ENCODE results near the gene PRRT3. TPM values are rescaled to one million over a fixed set of nuclear protein-coding genes. Genes with fewer than 3 reads are reported as not detected.
"Not testable (repeated sequence)": the region's sequence is repeated elsewhere in the genome, so short reads cannot be mapped to it uniquely, and the experiment has no call there.

The PRRT3 gene
- total RNA-seq, 2 donors from 2014 or later = 3.2 to 9.1 TPM

- H3K4me3 Mint-ChIP-seq = peak within 1 kb of the TSS; percentile 88
- H3K4me1 Mint-ChIP-seq = peaks cover 38% of the 10 kb centered on the region
- H3K27ac Mint-ChIP-seq = peak within 1 kb of the TSS; percentile 91
- H3K36me3 Mint-ChIP-seq (ENCODE audit: low read depth) = peaks cover 2% of the 10 kb centered on the region
- no peaks in the 10 kb centered on the region for H3K9me3 Mint-ChIP-seq
- ATAC-seq (replicated peaks) = peak; percentile 75
- H3K27me3 Mint-ChIP-seq = no peaks in the 10 kb centered on the region
These were observed 49.6 kb downstream of the PRRT3 start, which contains the start of gene IL17RE for GRCh38 chr3:9902372-9903237. TSS of gene IL17RE (plus strand) at chr3:9902848. CDS start at chr3:9902933, 85 bp downstream.

GRCh38 chr3:9901967-9902366 is 50.2 kb downstream of the PRRT3 start:
- peak overlapping the region; percentile 88 for H3K4me3 Mint-ChIP-seq
- H3K36me3 Mint-ChIP-seq (ENCODE audit: low read depth) = no peaks in the 10 kb centered on the region

GRCh38 chr3:9900965-9901415 is 51.2 kb downstream of the PRRT3 start:
- H3K4me3 Mint-ChIP-seq = peak overlapping the region; percentile 88
- H3K36me3 Mint-ChIP-seq (ENCODE audit: low read depth); ATAC-seq (replicated peaks); H3K9me3 Mint-ChIP-seq; H3K27me3 Mint-ChIP-seq: not testable (repeated sequence)
- H3K27ac Mint-ChIP-seq = peak overlapping the region; percentile 91
- peaks cover 38% of the 10 kb centered on the region for H3K4me1 Mint-ChIP-seq

More at GRCh38 chr3:9901967-9902366, 50.2 kb downstream of the PRRT3 start:
- Mint-ChIP-seq H3K9me3 (no peaks in the 10 kb centered on the region), H3K27ac (peak overlapping the region; percentile 91), H3K4me1 (peaks cover 38% of the 10 kb centered on the region), H3K27me3 (no peaks in the 10 kb centered on the region)
- peak; percentile 85 for ATAC-seq (replicated peaks)

- H3K4me3 Mint-ChIP-seq = no peak overlapping the region
- ATAC-seq (replicated peaks) = no peak
- no peak overlapping the region for H3K27ac Mint-ChIP-seq
- peaks cover 44% of the 10 kb centered on the region for H3K4me1 Mint-ChIP-seq
- H3K27me3 Mint-ChIP-seq = no peaks in the 10 kb centered on the region
- peaks cover 10% of the 10 kb centered on the region for H3K36me3 Mint-ChIP-seq (ENCODE audit: low read depth)
- no peaks in the 10 kb centered on the region for H3K9me3 Mint-ChIP-seq
These were observed 52.9 kb downstream of the PRRT3 start for GRCh38 chr3:9899289-9899791.

- H3K4me3 Mint-ChIP-seq = no peak overlapping the region
- peak overlapping the region; percentile 20 for H3K27ac Mint-ChIP-seq
- no peaks in the 10 kb centered on the region for H3K9me3 Mint-ChIP-seq
These were observed 53.6 kb downstream of the PRRT3 start for GRCh38 chr3:9898467-9899241.

GRCh38 chr3:9897408-9898372 is 54.5 kb downstream of the PRRT3 start:
- H3K4me3 Mint-ChIP-seq = no peak overlapping the region
- peaks cover 26% of the 10 kb centered on the region for H3K36me3 Mint-ChIP-seq (ENCODE audit: low read depth)
- H3K9me3 Mint-ChIP-seq = no peaks in the 10 kb centered on the region
- no peaks in the 10 kb centered on the region for H3K27me3 Mint-ChIP-seq
- peaks cover 46% of the 10 kb centered on the region for H3K4me1 Mint-ChIP-seq
- H3K27ac Mint-ChIP-seq = peak overlapping the region; percentile 20
- no peak for ATAC-seq (replicated peaks)

More at GRCh38 chr3:9898467-9899241, 53.6 kb downstream of the PRRT3 start:
- H3K36me3 Mint-ChIP-seq (ENCODE audit: low read depth) = peaks cover 16% of the 10 kb centered on the region
- H3K27me3 Mint-ChIP-seq = no peaks in the 10 kb centered on the region
- H3K4me1 Mint-ChIP-seq = peaks cover 48% of the 10 kb centered on the region
- no peak for ATAC-seq (replicated peaks)

- peak overlapping the region; percentile 20 for H3K27ac Mint-ChIP-seq
These were observed 55.3 kb downstream of the PRRT3 start for GRCh38 chr3:9896755-9897407.

DNA sequence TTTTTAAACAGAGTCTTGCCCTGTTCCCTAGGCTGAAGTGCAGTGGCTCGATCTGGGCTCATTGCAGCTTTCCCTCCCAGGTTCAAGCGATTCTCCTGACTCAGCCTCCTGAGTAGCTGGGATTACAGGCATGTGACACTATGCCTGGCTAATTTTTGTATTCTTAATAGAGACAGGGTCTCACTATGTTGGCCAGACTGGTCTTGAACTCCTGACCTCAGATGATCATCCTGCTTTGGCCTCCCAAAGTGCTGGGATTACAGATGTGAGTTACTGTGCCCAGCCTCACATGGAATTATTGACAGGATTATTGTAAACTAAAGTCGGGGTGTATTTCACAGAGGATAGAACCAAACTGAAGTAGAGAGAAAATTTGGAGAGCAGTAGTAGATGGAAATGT is 56.5 kb downstream of the PRRT3 start:
- H3K27me3 Mint-ChIP-seq; H3K4me3 Mint-ChIP-seq; H3K27ac Mint-ChIP-seq; H3K9me3 Mint-ChIP-seq; ATAC-seq (replicated peaks): not testable (repeated sequence)
- H3K4me1 Mint-ChIP-seq = peaks cover 38% of the 10 kb centered on the region
- H3K36me3 Mint-ChIP-seq (ENCODE audit: low read depth) = peaks cover 45% of the 10 kb centered on the region

More at GRCh38 chr3:9896755-9897407, 55.3 kb downstream of the PRRT3 start:
- not testable (repeated sequence) for ATAC-seq (replicated peaks); H3K9me3 Mint-ChIP-seq; H3K4me3 Mint-ChIP-seq; H3K27me3 Mint-ChIP-seq
- H3K36me3 Mint-ChIP-seq (ENCODE audit: low read depth) = peaks cover 34% of the 10 kb centered on the region
- peaks cover 44% of the 10 kb centered on the region for H3K4me1 Mint-ChIP-seq

Other genes starting within 250 kb of the PRRT3 start
- under 1 TPM; 0.32 to 0.54 TPM for gene CPNE9, start 248.6 kb downstream of the PRRT3 start, total RNA-seq
- gene BRPF1, start 220.7 kb downstream of the PRRT3 start, total RNA-seq = 10 to 100 TPM; 22.7 to 31.0 TPM
- gene OGG1, start 202.5 kb downstream of the PRRT3 start, total RNA-seq = 10 to 100 TPM; 37.4 to 52.3 TPM
- gene CAMK1, start 182.5 kb downstream of the PRRT3 start, total RNA-seq = 10 to 100 TPM; 23.9 to 75.4 TPM
- 10 to 100 TPM; 77.8 to 81.9 TPM for gene TADA3, start 159.9 kb downstream of the PRRT3 start, total RNA-seq
- gene ARPC4, start 159.3 kb downstream of the PRRT3 start, total RNA-seq = 100 to 1,000 TPM; 159 to 291 TPM
- 100 to 1,000 TPM in 1 of 2 donors, 10 to 100 TPM in 1; 55.9 to 123 TPM for gene TTLL3, start 142.1 kb downstream of the PRRT3 start, total RNA-seq
- gene RPUSD3, start 108.4 kb downstream of the PRRT3 start, total RNA-seq = 10 to 100 TPM; 65.9 to 66.9 TPM
- gene CIDEC, start 72.2 kb downstream of the PRRT3 start, total RNA-seq = under 1 TPM in 1 of 2 donors, not detected in 1; 0.42 TPM
- 10 to 100 TPM; 22.8 to 32.0 TPM for gene JAGN1, start 61.8 kb downstream of the PRRT3 start, total RNA-seq
- 10 to 100 TPM in 1 of 2 donors, 1 to 10 TPM in 1; 5.9 to 20.1 TPM for gene IL17RE, start 49.6 kb downstream of the PRRT3 start, total RNA-seq
- gene IL17RC, start 35.3 kb downstream of the PRRT3 start, total RNA-seq = 1 to 10 TPM; 1.2 to 3.5 TPM
- gene CRELD1, start 18.6 kb downstream of the PRRT3 start, total RNA-seq = 10 to 100 TPM; 14.2 to 36.7 TPM
- gene EMC3, start 34.4 kb upstream of the PRRT3 start, total RNA-seq = 10 to 100 TPM; 50.3 to 59.7 TPM
- gene FANCD2, start 74.0 kb upstream of the PRRT3 start, total RNA-seq = 10 to 100 TPM; 59.0 to 74.0 TPM
- not detected for gene FANCD2OS, start 155.8 kb upstream of the PRRT3 start, total RNA-seq
- gene BRK1, start 163.3 kb upstream of the PRRT3 start, total RNA-seq = 100 to 1,000 TPM in 1 of 2 donors, 10 to 100 TPM in 1; 93.3 to 111 TPM
- gene VHL, start 189.4 kb upstream of the PRRT3 start, total RNA-seq = 10 to 100 TPM; 62.7 to 63.7 TPM
- gene IRAK2, start 212.5 kb upstream of the PRRT3 start, total RNA-seq = 10 to 100 TPM in 1 of 2 donors, 1 to 10 TPM in 1; 5.6 to 10.1 TPM